A549 (cell line): ENCODE measurements around the gene CFB. TPM values are rescaled to one million over a fixed set of nuclear protein-coding genes. Genes with fewer than 3 reads are reported as not detected.

ENCODE experiments used
- ATAC-seq, 2 experiments: fragments of 200-7000 bp in 1 of 2; fragments of >200 bp in 1 of 2; cut with Nextera tagmentation in 1 of 2; cut with Tn5 transposase in 1 of 2; 3 replicates each; pipeline versions ENCODE4 v1.8.0 to v1.9.1; 2018 to 2020; ENCODE audit warnings: mild to moderate bottlenecking in 1 of 2, moderate library complexity in 1 of 2
- CTCF ChIA-PET: fragments of 300-600 bp; sonication (Branson Sonifier 250); formaldehyde crosslinking; extraction: SDS; loops from one replicate; lab custom pipeline; 2021; ENCODE audit warnings: antibody characterized with exemption, inconsistent platforms; lab: Yijun Ruan, JAX
- POLR2A ChIA-PET: fragments of 350-600 bp; formaldehyde crosslinking; extraction: SDS; loops from one replicate; lab custom pipeline; 2021; ENCODE audit warnings: antibody characterized with exemption, inconsistent platforms; lab: Yijun Ruan, JAX
- DNase-seq, 2 experiments: peaks; one replicate each; pipeline versions ENCODE4 v3.0.0 to v3.0.0-alpha.2; 2011 to 2016; ENCODE audit warnings: low read depth in 1 of 2, low spot score in 1 of 2
- FAIRE-seq: peaks from 2 replicates; lab custom pipeline; 2011; peaks lifted over from hg19 to GRCh38; lab: Jason Lieb, UNC
- H3K27ac ChIP-seq, 2 experiments: fragments of >200 bp; sonication (Bioruptor Twin); formaldehyde crosslinking; 3 replicates each; pipeline ENCODE4 v1.5.1; 2016 to 2017
- H3K4me1 ChIP-seq: fragments of >200 bp; sonication (Bioruptor Twin); formaldehyde crosslinking; 3 replicates; pipeline ENCODE4 v1.6.1; 2016
- H3K4me2 ChIP-seq: fragments of >200 bp; sonication (Bioruptor Twin); formaldehyde crosslinking; 3 replicates; pipeline ENCODE4 v1.6.1; 2016
- H3K4me3 ChIP-seq: fragments of >200 bp; sonication (Bioruptor Twin); formaldehyde crosslinking; 3 replicates; pipeline ENCODE4 v1.5.1; 2016
- H3K9me3 ChIP-seq: fragments of >200 bp; sonication (Bioruptor Twin); formaldehyde crosslinking; 3 replicates; pipeline ENCODE4 v1.6.1; 2016
- BHLHE40 ChIP-seq: IDR thresholded peaks from 2 replicates; pipeline ENCODE4 v1.6.1; 2012; ENCODE audit warnings: low read depth, low read length, inconsistent platforms
- CHD4 ChIP-seq: fragments of 200-600 bp; sonication (generic); IDR thresholded peaks from 2 replicates; pipeline ENCODE4 v1.6.1; 2016; ENCODE audit warnings: antibody characterized with exemption, mild to moderate bottlenecking, borderline replicate concordance
- EP300 ChIP-seq, 2 experiments: fragments of >200 bp; sonication (Bioruptor Twin); formaldehyde crosslinking; IDR thresholded peaks; 2 replicates in 1 of 2; 3 replicates in 1 of 2; pipeline ENCODE4 v1.6.1; 2016 to 2017
- FOSB ChIP-seq: fragments of 250-450 bp; sonication (Bioruptor Pico); IDR thresholded peaks from 2 replicates; pipeline ENCODE4 v1.5.0; 2020; ENCODE audit warnings: mild to moderate bottlenecking, moderate library complexity
- FOXS1 ChIP-seq: fragments of 250-450 bp; sonication (Bioruptor Pico); IDR thresholded peaks from 2 replicates; pipeline ENCODE4 v1.5.0; 2020; ENCODE audit warnings: mild to moderate bottlenecking, moderate library complexity
- HEYL ChIP-seq: fragments of 250-450 bp; sonication (Bioruptor Pico); IDR thresholded peaks from 2 replicates; pipeline ENCODE4 v1.8.0; 2021; ENCODE audit warnings: mild to moderate bottlenecking, moderate library complexity
- HOXB5 ChIP-seq: fragments of 250-450 bp; sonication (Bioruptor Pico); IDR thresholded peaks from 2 replicates; pipeline ENCODE4 v1.5.0; 2020; ENCODE audit warnings: mild to moderate bottlenecking, moderate library complexity
- JUN ChIP-seq, 2 experiments: fragments of >200 bp; sonication (Bioruptor Twin); formaldehyde crosslinking; IDR thresholded peaks; 2 replicates in 1 of 2; 3 replicates in 1 of 2; pipeline ENCODE4 v1.6.1; 2016 to 2017
- JUNB ChIP-seq: fragments of >200 bp; sonication (Bioruptor Twin); formaldehyde crosslinking; IDR thresholded peaks from 2 replicates; pipeline ENCODE4 v1.6.1; 2016
- KDM1A ChIP-seq: fragments of 200-600 bp; sonication (generic); IDR thresholded peaks from 2 replicates; pipeline ENCODE4 v1.6.1; 2016; ENCODE audit warnings: low read depth, mild to moderate bottlenecking
- KDM5A ChIP-seq: fragments of 200-600 bp; sonication (generic); IDR thresholded peaks from 2 replicates; pipeline ENCODE4 v1.6.1; 2016; ENCODE audit warnings: antibody characterized with exemption, mild to moderate bottlenecking
- MAFK ChIP-seq: fragments of 450-650 bp; IDR thresholded peaks from 2 replicates; pipeline ENCODE4 v1.6.1; 2014; ENCODE audit not compliant: partially characterized antibody
- MAZ ChIP-seq: fragments of 150-350 bp; IDR thresholded peaks from 2 replicates; pipeline ENCODE4 v1.6.1; 2014; ENCODE audit warnings: antibody characterized with exemption, low read depth, low read length, borderline replicate concordance
- MYC ChIP-seq: IDR thresholded peaks from 2 replicates; pipeline ENCODE4 v1.6.1; 2012; ENCODE audit warnings: mild to moderate bottlenecking, inconsistent platforms, low read length, improper control_type of control experiment, borderline replicate concordance
- NPAS2 ChIP-seq: fragments of 250-450 bp; sonication (Bioruptor Pico); IDR thresholded peaks from 2 replicates; pipeline ENCODE4 v1.8.0; 2022; ENCODE audit warnings: mild to moderate bottlenecking, moderate library complexity, borderline replicate concordance
- POLR2A ChIP-seq: IDR thresholded peaks from 2 replicates; pipeline ENCODE4 v1.6.1; 2012; ENCODE audit warnings: mild to moderate bottlenecking, low read length
- POLR2AphosphoS2 ChIP-seq: conservative IDR thresholded peaks from 2 replicates; pipeline ENCODE4 v1.6.1; 2012; ENCODE audit warnings: low read length, improper control_type of control experiment, inconsistent platforms
- RAD21 ChIP-seq, 2 experiments: fragments of >200 bp in 1 of 2; sonication (Bioruptor Twin) in 1 of 2; formaldehyde crosslinking in 1 of 2; IDR thresholded peaks in 1 of 2; conservative IDR thresholded peaks in 1 of 2; 2 replicates in 1 of 2; 3 replicates in 1 of 2; pipeline ENCODE4 v1.6.1; 2012 to 2018; ENCODE audit warnings: inconsistent platforms in 1 of 2
- RARB ChIP-seq: fragments of 250-450 bp; sonication (Bioruptor Pico); IDR thresholded peaks from 2 replicates; pipeline ENCODE4 v1.8.0; 2021; ENCODE audit warnings: mild to moderate bottlenecking, moderate library complexity
- RFX5 ChIP-seq: fragments of 450-650 bp; IDR thresholded peaks from 2 replicates; pipeline ENCODE4 v1.7.1; 2014; ENCODE audit warnings: antibody characterized with exemption, mild to moderate bottlenecking, moderate library complexity
- RNF2 ChIP-seq: fragments of 200-600 bp; sonication (generic); IDR thresholded peaks from 2 replicates; pipeline ENCODE4 v1.6.1; 2016; ENCODE audit warnings: low read depth, mild to moderate bottlenecking, antibody characterized with exemption, moderate library complexity, borderline replicate concordance
- SMC3 ChIP-seq: fragments of >200 bp; sonication (Bioruptor Twin); formaldehyde crosslinking; IDR thresholded peaks from 3 replicates; pipeline ENCODE4 v1.6.1; 2018; ENCODE audit warnings: inconsistent platforms
- TFCP2L1 ChIP-seq: fragments of 250-450 bp; sonication (Bioruptor Pico); IDR thresholded peaks from 2 replicates; pipeline ENCODE4 v1.5.0; 2021; ENCODE audit warnings: mild to moderate bottlenecking
- ZFP36 ChIP-seq: fragments of 450-650 bp; IDR thresholded peaks from 2 replicates; pipeline ENCODE4 v1.6.1; 2014; ENCODE audit warnings: borderline replicate concordance; ENCODE audit not compliant: partially characterized antibody
- ZNF302 ChIP-seq: fragments of 250-450 bp; sonication (Bioruptor Pico); IDR thresholded peaks from 2 replicates; pipeline ENCODE4 v1.9.0; 2021; ENCODE audit warnings: inconsistent platforms, mild to moderate bottlenecking, moderate library complexity
- WGBS: methylation state at CpG from one replicate; pipeline ENCODE4 v1.1.6; 2017; ENCODE audit errors: missing lambda C conversion rate; 5-methylcytosine and 5-hydroxymethylcytosine counted together
- polyA plus RNA-seq, 4 experiments: library from polyadenylated mRNA; depleted of rRNA in 3 of 4; stranded (reverse); fragments of >200 nt; fragmentation: RNase III in 1 of 4; extraction: RNeasy Plus Mini Kit Qiagen cat#74134 plus additional on column Dnase treatment in 1 of 4; gene quantifications; 2 replicates in 3 of 4; 3 replicates in 1 of 4; pipeline ENCODE4 v1.2.3, GENCODE V29; 2011 to 2017
- TF ChIP-seq, protein P1 (sequence below): IDR thresholded peaks from 2 replicates; pipeline ENCODE4 v1.6.1; 2012
- TF ChIP-seq, protein P2 (sequence below): IDR thresholded peaks from 2 replicates; pipeline ENCODE4 v1.6.1; 2012
- TF ChIP-seq, protein P3 (sequence below): fragments of 150-350 bp; IDR thresholded peaks from 2 replicates; pipeline ENCODE4 v1.6.1; 2014; ENCODE audit warnings: low read depth, mild to moderate bottlenecking, low read length
- TF ChIP-seq, protein P4 (sequence below): fragments of >200 bp; sonication (Bioruptor Twin); formaldehyde crosslinking; IDR thresholded peaks from 3 replicates; pipeline ENCODE4 v1.6.1; 2016

The CFB gene
- polyA plus RNA-seq, 2 of the 4 experiments (the other 2 are of a cell fraction), result 4.4 to 5.6 TPM

DNA sequence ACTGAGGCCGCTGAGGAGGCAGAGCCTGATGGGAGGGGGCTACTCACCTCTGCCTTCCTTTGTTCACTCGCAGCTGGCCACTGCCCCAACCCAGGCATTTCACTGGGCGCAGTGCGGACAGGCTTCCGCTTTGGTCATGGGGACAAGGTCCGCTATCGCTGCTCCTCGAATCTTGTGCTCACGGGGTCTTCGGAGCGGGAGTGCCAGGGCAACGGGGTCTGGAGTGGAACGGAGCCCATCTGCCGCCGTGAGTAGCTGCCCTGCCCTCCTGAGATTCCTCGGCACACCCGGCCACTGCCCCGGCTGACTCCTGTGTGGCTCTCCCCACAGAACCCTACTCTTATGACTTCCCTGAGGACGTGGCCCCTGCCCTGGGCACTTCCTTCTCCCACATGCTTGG, 12.4 kb upstream of the CFB start:
- CTCF ChIA-PET, result no interaction called here
- ATAC-seq (no peak; a peak in 1 of 6 replicates), FAIRE-seq (no peak), DNase-seq (no peak)
- no peaks in the 10 kb centered on the region; the same call in 2 of the 3 replicates for H3K4me1 ChIP-seq
- 45% methylated on average over 4 of the region's 19 CpGs for WGBS
- no peak overlapping the region for H3K27ac ChIP-seq
- POLR2A ChIA-PET, result no interaction called here
- no peaks in the 10 kb centered on the region for H3K9me3 ChIP-seq
- no peak overlapping the region for H3K4me3 ChIP-seq
- TF ChIP-seq, protein P1, sequence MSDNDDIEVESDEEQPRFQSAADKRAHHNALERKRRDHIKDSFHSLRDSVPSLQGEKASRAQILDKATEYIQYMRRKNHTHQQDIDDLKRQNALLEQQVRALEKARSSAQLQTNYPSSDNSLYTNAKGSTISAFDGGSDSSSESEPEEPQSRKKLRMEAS, result no peak
- TF ChIP-seq JUNB (no peak), SMC3 (no peak), HOXB5 (no peak), MAZ (no peak), RFX5 (no peak), KDM5A (no peak), FOXS1 (no peak)
- no peak overlapping the region for H3K4me2 ChIP-seq

DNA sequence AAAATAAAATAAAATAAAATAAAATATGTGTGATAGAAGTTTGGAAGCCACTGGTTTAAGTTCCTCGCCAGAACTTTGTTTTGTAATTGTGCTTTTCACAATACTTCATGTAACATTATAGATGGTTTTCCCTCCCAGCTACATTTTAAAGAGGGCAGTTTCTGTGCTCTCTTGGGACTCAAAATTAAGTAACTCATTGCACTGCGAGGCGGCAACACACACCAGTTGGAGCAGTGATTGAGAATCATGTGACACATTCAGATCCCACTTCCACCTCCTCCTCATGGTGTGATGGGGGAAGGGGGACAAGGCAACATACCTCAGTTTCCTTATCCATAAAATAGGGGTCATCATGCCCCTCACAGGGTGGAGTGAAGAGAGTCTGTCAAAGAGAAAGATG, 10.9 kb upstream of the CFB start:
- no peak for FAIRE-seq
- Histone ChIP-seq H3K4me2 (no peak overlapping the region), H3K4me3 (no peak overlapping the region), H3K4me1 (no peaks in the 10 kb centered on the region; the same call in 2 of the 3 replicates), H3K9me3 (no peaks in the 10 kb centered on the region), H3K27ac (no peak overlapping the region)
- TF ChIP-seq RAD21 (conservative IDR thresholded peaks at IDR 0.05 in 1 of 2, IDR thresholded peaks at IDR 0.05 in 1 of 2) (no peak), JUN (IDR thresholded peaks at IDR 0.05) (no peak), BHLHE40 (no peak)
- TF ChIP-seq, protein P2, sequence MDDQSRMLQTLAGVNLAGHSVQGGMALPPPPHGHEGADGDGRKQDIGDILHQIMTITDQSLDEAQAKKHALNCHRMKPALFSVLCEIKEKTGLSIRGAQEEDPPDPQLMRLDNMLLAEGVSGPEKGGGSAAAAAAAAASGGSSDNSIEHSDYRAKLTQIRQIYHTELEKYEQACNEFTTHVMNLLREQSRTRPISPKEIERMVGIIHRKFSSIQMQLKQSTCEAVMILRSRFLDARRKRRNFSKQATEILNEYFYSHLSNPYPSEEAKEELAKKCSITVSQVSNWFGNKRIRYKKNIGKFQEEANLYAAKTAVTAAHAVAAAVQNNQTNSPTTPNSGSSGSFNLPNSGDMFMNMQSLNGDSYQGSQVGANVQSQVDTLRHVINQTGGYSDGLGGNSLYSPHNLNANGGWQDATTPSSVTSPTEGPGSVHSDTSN, result no peak
- WGBS, result 80% methylated on average over 3 of the region's 3 CpGs
- ChIA-PET POLR2A (no interaction called here), CTCF (interaction anchor here (2.3 kb wide), 1 partner anchor 17 kb away, joined by 10 read pairs; no protein-coding TSS in a partner anchor)
- no peak for ATAC-seq
- no peak for DNase-seq

DNA sequence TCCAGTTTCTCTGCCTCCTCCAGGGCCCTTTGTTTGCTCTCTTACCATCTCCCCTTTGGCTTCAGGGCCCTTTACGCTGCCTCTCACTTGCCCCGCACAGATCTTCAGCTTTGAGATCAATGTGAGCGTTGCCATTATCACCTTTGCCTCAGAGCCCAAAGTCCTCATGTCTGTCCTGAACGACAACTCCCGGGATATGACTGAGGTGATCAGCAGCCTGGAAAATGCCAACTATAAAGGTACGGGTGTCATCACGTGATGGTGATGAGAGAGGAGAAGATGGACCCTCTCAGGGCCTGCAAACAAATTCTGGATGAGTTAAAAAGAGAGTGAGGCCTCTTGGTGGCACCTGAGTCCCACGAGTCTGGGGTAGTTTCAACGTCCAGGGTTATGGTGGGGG, 10.1 kb upstream of the CFB start:
- H3K9me3 ChIP-seq, result no peaks in the 10 kb centered on the region
- POLR2A ChIA-PET, result no interaction called here
- FAIRE-seq (no peak), ATAC-seq (no peak), DNase-seq (no peak)
- TF ChIP-seq MYC (no peak), ZFP36 (no peak), TFCP2L1 (CRISPR knock-in tag) (no peak), EP300 (IDR thresholded peaks at IDR 0.05) (no peak), NPAS2 (no peak), POLR2A (no peak), POLR2AphosphoS2 (no peak), RFX5 (no peak), RARB (no peak), BHLHE40 (no peak), ZNF302 (CRISPR knock-in tag) (no peak), CHD4 (no peak), KDM1A (no peak), HEYL (CRISPR knock-in tag) (no peak), RNF2 (no peak), FOSB (CRISPR knock-in tag) (no peak), MAFK (no peak)
- TF ChIP-seq, protein P3, sequence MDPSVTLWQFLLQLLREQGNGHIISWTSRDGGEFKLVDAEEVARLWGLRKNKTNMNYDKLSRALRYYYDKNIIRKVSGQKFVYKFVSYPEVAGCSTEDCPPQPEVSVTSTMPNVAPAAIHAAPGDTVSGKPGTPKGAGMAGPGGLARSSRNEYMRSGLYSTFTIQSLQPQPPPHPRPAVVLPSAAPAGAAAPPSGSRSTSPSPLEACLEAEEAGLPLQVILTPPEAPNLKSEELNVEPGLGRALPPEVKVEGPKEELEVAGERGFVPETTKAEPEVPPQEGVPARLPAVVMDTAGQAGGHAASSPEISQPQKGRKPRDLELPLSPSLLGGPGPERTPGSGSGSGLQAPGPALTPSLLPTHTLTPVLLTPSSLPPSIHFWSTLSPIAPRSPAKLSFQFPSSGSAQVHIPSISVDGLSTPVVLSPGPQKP, result no peak
- TF ChIP-seq, protein P4, sequence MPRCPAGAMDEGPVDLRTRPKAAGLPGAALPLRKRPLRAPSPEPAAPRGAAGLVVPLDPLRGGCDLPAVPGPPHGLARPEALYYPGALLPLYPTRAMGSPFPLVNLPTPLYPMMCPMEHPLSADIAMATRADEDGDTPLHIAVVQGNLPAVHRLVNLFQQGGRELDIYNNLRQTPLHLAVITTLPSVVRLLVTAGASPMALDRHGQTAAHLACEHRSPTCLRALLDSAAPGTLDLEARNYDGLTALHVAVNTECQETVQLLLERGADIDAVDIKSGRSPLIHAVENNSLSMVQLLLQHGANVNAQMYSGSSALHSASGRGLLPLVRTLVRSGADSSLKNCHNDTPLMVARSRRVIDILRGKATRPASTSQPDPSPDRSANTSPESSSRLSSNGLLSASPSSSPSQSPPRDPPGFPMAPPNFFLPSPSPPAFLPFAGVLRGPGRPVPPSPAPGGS, result no peak
- H3K4me2 ChIP-seq, result no peak overlapping the region
- 71% methylated on average over 9 of the region's 9 CpGs for WGBS
- H3K27ac ChIP-seq, result no peak overlapping the region
- CTCF ChIA-PET, result interaction anchor here (2.3 kb wide), 1 partner anchor 16 kb away, joined by 10 read pairs; no protein-coding TSS in a partner anchor
- H3K4me1 ChIP-seq, result peaks cover 8% of the 10 kb centered on the region
- no peak overlapping the region for H3K4me3 ChIP-seq
